Activated T-cell treated with anti-CD3 and anti-CD28 coated beads, Interleukin-2, amount 50 U/mL, for 48 hours (primary cell): ENCODE measurements around the gene CHST15.

Source experiments
- DNase-seq, 2 experiments: peaks; one replicate each; pipeline ENCODE4 v3.0.0-alpha.2; 2020

Gene CHST15

DNA sequence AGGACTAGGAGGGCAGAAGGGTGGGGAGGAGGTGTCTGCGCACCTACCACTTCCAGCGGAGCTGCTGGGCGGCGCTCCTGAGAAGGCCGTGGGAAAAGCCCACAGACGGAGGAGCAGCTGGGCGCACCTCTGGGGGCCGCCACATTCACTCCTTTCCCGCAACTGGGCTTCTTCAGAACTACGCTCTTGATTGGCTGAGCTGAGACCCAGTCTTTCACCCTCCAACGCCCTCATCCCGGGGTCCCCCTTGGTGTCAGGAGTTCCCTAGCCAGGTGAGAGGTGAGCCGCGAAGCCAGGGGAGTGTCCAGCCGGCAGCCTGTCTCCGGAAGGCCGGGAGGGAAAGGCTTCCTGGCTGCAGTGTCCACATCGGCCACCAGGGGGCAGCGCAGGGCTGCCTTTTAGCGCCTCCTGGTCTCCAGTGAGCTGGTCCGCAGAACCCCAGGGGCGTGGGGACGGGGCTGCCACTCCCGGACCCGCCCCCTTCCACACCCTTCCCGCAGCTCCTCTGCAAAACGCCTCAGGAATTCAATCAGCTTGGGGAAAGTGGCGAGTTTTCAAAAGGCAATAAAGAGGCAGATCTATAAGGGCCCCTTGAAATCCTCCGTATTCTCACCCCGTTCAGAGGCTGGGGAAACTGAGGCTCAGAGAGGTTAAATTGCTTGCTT lies 98.8 kb downstream of the CHST15 start:
- peak; percentile 90 for DNase-seq

DNA sequence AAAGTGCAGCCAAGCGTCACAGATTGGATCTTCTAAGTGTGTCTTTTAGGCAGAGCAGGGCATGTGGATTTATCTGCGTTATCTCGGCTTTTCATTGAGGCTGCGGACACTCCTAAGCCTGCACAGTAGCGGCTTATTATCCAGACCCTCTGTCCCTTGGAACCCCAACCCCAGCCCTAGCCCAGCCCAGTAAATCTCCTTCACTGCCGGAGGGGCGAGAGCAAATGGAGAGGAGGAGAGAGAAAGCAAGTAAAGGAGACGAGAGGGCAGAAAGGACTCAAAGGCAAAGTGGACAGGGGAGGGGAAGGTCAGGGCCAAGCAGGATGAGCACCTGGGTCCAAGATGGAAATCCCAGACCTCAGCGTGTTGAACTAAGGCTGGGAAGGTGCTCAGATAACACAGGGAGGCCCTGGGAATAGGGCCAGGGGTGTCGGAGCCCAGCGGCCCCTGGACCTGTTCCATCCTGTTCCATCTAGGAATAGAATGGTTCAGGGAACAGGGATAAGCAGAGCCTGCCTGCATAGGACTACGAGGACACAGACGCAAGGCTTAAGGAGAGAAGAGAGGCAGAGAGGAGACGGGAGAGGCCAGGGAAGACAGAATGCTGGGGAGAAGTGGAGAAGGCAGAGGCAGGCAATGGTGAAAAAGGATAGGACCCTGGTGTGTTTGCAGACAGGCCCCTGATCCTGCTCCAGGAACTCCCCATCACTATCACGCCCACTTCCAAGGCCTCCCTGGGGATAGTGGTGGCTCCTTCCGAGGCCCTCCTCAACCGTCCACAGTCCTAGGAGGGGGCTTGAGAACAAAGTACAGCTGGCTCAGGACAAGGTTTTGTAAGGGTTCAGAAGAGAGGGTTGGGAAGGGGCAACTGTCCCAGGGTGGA lies 99.6 kb downstream of the CHST15 start:
- peak; percentile 15 to 17 for DNase-seq

DNA sequence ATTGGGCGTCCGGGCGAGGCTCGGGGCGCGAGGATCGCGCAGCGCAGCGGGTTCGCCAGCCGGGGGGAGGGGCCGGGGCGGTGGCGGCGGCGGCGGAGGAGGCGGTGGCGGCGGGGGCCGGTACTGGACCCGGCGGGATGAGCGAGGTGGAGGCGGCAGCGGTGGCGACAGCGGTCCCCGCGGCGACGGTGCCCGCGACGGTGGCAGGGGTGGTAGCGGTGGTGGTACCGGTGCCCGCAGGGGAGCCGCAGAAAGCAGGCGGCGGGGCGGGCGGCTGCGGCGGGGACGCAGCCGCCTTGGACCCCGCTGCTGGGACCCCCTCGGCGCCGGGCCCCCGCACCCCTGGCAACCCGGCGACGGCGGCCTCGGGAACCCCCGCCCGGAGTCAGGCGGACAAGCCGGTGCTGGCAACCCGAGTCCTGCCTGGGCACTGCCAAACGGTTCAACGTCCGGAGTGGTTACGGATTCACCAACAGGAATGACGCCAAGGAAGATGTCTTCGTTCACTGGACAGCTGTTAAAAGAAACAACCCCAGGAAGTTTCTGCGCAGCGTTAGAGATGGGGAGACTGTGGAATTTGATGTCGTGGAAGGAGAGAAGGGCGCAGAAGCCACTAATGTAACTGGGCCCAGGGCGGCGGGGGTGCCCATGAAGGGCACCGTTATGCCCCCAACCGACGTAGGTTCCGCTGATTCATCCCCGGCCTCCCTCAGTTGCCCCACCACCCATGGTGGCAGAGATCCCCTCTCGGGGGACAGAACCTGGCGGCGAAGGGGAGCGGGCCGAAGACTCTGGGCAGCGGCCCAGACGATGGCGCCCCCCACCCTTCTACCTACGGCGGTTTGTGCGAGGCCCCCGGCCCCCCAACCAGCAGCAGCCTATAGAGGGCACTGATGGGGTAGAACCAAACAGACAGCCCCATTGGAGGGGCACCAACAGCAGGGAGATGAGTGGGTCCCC lies 101.5 kb downstream of the CHST15 start:
- peak; percentile 13 to 15 for DNase-seq

DNA sequence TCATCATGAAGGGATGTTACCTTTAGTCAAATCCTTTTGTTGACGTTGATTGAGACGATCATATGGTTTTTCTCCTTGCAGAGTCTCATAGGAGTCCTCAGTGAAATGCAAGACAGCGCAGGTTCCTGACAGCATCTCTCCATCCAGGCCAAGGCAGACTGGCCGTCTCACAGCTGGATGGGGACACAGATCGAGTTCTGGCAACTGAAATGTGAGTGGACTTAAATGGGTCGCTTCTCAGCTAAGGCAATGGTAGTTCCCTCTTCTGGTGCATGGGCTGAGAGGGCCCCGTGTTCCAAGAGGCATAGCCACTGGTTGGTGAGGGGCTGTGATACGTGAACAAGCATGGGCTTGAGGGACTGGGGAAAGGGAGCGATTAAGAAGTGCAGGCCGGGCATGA lies 102.5 kb downstream of the CHST15 start:
- peak; percentile 6 to 9 for DNase-seq

DNA sequence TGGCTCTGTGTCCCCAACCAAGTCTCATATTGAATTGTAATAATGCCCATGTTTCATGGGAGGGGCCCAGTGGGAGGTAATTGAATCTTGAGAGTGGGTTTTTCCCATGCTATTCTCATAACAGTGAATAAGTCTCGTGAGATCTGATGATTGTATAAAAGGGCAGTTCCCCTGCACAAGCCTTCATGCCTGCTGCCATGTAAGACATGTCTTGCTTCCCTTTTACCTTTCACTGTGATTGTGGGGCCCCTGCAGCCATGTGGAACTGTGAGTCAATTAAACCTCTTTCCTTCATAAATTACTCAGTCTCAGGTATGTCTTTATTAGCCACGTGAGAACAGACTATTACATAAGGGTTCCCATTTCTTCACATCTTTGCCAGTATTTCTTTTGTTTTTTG lies 104.7 kb downstream of the CHST15 start:
- no peak for DNase-seq

DNA sequence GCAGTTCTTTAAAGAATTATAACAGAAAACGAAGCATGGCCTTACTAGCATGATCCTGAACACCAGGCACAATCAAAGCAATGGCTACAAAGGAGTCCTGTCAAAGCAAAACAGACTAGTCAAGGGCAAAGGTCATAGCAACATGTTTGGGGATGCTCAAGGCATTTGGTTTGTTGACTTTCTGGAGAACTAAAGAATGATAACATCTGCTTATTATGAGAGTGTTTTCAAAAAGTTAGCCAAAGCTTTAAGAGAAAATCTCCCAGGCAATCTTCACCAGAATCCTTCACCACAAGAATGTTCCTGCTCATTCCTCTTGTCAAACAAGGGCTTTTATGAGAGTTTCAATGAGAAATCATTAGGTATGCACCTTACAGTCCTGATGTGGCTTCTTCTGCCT lies 106.7 kb downstream of the CHST15 start:
- DNase-seq, result no peak

DNA sequence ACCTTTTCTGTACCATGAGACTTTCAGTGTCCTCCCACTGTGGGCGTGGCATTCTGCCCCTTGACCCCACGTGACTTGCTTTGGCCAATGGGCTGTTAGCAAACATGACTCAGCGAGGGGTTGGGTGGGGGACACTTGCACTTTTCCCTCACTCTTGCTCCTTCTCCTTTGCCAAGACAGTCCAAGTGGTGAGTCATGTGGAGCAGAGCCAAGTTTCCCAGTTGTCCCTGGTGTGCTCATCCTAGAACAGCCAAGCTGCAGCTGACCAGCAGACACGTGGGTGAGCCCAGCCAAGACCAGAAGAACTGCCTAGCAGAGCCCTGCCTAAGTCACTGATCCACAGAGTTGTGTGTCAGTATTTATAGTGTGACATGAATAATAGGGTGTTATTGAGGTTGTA lies 119.0 kb downstream of the CHST15 start:
- DNase-seq, result no peak

DNA sequence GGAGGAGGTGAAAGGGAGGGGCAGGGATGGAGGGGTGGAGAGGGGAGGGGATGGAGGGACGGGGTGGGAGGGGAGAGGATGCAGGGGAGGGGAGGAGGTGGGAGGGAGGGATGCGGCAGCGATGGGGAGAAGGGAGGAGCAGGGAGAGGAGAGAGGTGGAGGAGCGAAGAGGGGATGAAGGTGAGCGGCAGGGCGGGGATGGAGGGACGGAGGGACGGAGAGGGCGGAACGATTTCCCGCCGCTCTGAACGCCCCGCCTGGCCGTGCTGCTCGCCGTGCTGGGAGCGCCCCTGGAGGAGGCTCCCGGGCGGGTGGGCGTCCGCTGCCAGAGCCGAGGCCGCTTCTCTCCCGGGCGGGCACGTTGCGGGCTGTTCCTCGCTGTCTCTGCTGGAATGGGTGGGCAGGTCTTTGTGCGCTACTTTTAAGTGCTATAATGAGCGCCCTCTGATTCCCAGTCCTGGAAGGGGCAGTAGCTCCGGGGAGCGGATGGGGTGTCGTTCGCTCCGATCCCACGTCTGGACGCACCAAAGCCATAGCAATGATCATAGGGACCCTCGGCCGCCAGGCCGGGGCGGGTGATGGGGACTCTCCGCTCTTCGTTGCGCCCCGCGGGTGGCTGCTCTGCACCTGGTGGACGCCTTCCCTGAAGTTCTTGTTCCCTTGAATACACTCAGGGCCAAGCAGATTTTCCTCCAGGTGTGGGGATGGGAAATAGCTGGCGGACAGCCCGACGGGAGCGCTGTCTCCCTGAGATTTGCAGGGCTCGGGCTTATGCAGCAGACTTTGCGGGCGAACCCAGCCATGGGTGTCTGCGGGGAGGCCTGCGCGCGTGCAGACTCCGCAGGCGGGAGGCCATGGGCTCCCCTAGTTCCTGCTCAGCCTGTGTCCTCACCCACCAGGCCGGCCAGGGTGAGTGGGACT lies 120.7 kb downstream of the CHST15 start:
- DNase-seq, result no peak

DNA sequence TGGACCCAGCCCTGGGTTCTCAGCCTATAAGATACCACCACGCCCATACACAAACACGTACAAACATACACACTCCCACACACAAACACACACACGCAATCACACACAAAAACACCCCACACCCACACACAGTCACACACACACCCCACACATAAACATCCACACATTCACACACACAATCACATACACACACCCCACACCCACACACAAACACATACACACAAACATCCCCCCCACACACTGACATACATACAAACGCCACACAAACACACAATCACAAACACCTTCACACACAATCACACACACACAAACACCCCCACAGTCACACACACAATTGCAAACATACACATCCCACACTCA lies 122.5 kb downstream of the CHST15 start:
- no peak for DNase-seq

DNA sequence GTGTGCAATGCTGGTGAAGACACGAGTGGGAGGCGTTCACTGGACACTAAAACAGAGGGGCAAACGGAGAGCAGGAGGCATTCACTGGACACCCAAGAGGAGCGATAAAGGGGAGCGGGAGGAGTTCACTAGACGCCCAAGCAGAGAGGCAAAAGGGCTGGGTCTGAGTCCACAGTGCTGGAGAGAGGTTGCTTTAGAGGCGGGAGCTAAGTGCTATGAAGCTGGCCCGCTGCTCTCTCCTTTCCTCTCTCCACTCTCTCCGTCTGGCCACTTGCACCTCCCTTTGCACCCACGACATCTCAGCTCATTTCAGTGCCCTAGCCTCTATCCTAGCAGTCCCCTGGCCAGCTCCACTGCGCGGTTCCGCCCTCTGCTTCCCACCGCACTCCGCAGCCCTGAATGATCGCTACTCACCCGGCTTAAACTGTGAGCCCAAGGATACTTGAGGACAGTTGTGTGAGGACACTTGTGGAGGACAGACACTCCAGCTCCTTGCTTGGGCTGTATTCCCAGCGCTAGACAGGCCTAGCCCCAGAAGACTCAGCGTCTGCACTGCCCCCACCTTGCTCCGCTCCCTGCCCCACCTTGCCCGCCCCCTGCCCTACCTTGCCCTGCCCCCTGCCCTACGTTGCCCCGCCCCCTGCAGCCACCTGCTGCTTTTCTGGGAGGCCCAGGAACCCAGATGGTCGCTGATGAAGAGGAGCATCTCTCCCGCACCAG lies 123.0 kb downstream of the CHST15 start:
- DNase-seq, result no peak

DNA sequence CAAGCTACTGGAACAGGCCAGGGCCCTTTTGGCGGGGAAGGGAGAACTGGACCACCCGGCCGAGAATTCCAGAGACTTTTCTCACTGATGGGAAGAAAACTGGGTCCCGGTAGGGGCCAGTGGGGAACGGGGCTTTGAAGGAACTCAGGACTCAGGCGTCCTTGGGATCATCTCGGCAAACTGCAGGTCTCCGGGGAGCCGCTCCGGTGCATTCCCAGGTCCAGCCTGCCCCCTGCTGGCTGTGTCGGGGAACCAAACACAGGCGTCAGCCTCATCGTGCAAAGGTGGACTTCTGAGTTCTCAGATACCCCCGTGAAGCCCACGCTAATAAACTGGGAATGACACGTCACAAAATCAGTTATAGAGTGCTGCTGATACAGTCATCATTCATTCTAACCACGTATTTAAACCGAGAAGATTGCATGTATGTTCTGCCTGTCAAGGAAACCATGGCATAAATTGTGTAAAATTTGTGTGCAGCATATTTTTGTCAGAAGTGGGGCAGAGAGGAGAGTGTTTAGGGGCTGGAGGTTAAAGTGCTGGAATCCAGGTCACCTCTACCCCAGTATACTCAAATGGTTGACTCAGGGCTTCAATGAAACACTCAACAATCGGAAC lies 125.7 kb downstream of the CHST15 start:
- peak; percentile 75 to 77 for DNase-seq

DNA sequence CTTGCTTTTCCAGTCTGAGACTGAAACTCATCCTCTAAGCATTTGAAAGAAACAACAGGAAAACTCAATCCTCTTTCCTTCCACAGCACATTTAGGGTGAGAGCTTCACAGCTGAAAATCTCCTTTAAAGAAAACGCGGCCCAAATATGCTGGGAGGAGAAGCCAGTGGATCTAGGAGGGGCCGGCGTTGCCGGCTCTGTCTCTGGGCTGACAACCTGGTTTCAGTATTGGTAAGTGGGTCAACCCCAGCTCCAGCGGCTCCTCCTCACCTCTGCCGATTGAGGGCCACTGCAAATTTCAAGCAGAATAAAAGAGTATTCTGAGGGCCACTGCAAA lies 126.5 kb downstream of the CHST15 start:
- DNase-seq, result no peak

DNA sequence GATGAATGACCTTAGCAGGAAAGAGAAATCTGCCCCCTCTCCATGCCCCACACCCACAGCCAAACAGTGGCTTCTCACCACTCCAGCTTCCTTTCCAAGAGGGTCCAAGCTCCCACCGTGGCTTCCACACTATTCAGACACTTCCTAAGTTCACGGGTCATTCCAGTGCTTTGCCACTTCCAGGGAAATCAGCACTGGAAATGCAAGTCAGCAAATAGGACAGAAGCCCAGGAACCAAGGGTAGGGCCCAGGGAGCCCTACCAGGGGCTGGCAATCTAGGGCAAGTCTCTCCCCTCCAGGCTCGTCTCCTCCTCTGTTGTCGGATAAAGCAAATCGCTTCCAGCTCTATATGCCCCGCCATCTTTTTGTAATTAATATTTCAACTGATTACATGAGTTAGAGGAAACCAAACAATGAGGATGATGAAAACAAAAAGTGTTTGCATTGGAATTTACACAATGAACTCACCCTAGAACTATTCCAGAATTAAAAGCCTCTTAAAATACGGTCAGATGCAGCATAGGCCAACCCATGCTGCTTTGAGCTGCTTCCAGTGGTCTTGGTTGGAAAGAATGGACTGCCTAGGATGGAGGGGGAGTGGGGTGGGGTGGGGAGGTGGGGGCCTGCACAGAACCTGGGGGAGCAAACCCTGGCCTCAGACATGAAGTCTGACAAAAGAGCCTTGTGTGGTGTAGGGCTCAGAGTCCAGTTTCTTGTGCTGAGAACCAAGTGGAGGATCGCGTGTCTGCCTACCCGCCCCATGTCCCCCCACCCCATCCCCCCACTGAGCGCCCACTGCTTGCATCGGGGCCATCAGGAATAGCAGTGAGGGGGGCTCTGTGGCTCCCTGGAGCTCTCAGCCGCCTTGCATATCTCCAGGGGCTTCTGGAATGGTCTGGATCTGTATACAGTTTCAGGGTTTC lies 127.2 kb downstream of the CHST15 start:
- DNase-seq, result no peak

DNA sequence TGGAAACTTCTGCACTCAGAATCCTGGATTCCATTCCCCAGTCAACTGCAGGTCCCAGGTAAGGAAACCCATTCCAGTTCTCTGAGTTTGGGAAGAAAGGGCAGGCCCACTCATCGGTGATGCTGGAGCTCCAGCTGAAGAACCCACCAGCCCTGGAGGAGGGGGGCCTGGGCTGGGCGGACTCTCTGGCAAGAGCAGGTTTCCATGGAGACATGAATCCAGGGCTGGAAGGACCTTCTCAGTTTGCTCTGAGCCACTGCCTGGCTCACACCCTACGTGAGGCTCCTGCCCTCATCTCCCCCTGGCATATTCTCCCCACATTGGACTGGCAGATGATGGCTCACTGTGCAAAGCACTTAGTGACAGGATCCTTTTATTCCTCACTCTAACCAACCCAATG lies 128.4 kb downstream of the CHST15 start:
- DNase-seq, result no peak

DNA sequence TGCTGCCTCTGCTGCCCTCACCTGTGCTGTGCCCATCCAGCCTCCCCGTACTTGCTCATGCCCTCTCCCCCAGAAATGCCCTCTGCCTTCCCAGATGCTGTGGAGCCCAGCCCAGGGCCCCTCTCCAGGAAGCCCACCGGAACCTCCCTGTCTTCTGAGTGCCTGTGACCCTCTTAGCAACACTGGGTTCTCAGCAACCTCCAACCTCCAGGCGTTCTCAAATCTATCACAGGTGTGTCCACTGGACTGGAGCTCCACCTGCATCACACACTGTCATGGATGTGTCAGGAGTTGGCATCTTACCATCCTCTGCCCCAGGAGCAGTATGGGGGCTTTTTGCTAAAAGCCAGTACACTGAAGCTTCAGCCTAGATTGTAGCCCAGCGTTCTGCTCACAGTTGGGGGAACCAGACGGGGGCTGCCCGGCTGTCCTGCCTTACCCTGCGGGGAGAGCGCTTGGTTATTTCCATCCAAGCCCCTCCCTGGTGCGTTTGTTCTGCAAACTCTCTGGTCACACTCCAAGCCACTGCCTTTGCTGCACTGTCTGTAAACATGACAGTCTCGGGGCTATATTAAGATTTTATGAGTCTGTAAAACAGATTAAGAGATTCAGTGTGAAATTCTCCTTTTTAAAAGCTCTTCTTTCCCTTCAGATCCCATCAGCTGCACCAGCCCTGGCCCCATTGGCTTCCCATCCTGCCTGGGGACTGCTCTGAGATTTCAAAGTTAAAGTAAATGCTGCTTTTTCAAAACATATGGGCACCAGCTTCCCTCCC lies 130.5 kb downstream of the CHST15 start:
- no peak for DNase-seq

DNA sequence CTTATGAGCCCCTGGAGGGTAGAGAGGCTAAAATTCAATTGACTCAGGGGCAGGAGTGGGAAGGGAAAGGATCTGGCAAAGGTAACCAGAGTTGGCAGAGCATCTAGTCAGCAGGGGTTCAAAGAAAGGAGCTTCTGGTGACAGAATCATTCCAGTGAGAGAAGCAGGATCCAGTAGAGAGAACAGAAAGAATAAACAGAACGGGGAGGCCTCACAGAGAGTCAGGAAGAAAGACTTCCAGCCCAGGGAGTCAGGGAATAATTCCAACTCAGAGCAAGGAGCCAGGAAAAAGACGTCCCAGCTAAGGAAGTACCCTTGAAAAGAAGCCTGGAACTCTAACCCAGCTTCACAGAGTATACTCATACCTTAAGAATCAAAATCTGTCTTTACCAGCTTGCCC lies 135.2 kb downstream of the CHST15 start:
- no peak for DNase-seq
